ENCODE data around the gene HEBP2. TPM values are rescaled to one million over a fixed set of nuclear protein-coding genes. Genes with fewer than 3 reads are reported as not detected.

The HEBP2 gene
- total RNA-seq, 2 experiments from 2014 or later, result 31.8 to 32.9 TPM

- no peak for ATAC-seq (ENCODE audit: poor library complexity)
- H3K27me3 ChIP-seq (ENCODE audit: control insufficient read depth in 1 of 2, insufficient read depth in 2 of 2, low read length in 2 of 2), result peaks cover 4% of the 10 kb centered on the region in 2 experiments
- no peaks in the 10 kb centered on the region for H3K36me3 Mint-ChIP-seq (ENCODE audit: low read depth)
- no peak overlapping the region for H3K4me3 Mint-ChIP-seq
- TF ChIP-seq CTCF (IDR thresholded peaks at IDR 0.05), result no peak
- no peak overlapping the region for H3K27ac Mint-ChIP-seq
- H3K27me3 Mint-ChIP-seq, result peaks cover 22% of the 10 kb centered on the region
- no peaks in the 10 kb centered on the region for H3K4me1 ChIP-seq (ENCODE audit: insufficient read depth, low read length)
- DNase-seq, result no peak
- no peak overlapping the region for H3K4me3 ChIP-seq (ENCODE audit: low read length)
- ChIA-PET CTCF (no interaction called here), POLR2A (no interaction called here)
- H3K9me3 Mint-ChIP-seq, result no peaks in the 10 kb centered on the region
- intact Hi-C loops (cut with DNase I, micrococcal nuclease), result no loop called here
- no peak overlapping the region for H3K27ac ChIP-seq (ENCODE audit: low read depth in 1 of 2, low read length in 2 of 2)
- H3K4me1 Mint-ChIP-seq (ENCODE audit: low read depth), result no peaks in the 10 kb centered on the region
- H3K9me3 ChIP-seq (ENCODE audit: control insufficient read depth in 1 of 2, insufficient read depth in 1 of 2, low read length in 2 of 2), result no peaks in the 10 kb centered on the region
- no peaks in the 10 kb centered on the region for H3K36me3 ChIP-seq (ENCODE audit: insufficient read depth, low read length)
These were observed 16.2 kb upstream of the HEBP2 start for GRCh38 chr6:138387577-138388368.

- H3K4me1 ChIP-seq (ENCODE audit: insufficient read depth, low read length), result no peaks in the 10 kb centered on the region
- ATAC-seq (ENCODE audit: poor library complexity) (no peak), DNase-seq (no peak)
- no peaks in the 10 kb centered on the region for H3K36me3 Mint-ChIP-seq (ENCODE audit: low read depth)
- peaks cover 0 to 4% of the 10 kb centered on the region in 2 experiments for H3K27me3 ChIP-seq (ENCODE audit: control insufficient read depth in 1 of 2, insufficient read depth in 2 of 2, low read length in 2 of 2)
- H3K27ac ChIP-seq (ENCODE audit: low read depth in 1 of 2, low read length in 2 of 2), result no peak overlapping the region
- H3K27ac Mint-ChIP-seq, result no peak overlapping the region
- H3K4me1 Mint-ChIP-seq (ENCODE audit: low read depth), result no peaks in the 10 kb centered on the region
- H3K27me3 Mint-ChIP-seq, result peaks cover 22% of the 10 kb centered on the region
- H3K4me3 Mint-ChIP-seq, result no peak overlapping the region
- no peak for TF ChIP-seq CTCF (IDR thresholded peaks at IDR 0.05)
- H3K4me3 ChIP-seq (ENCODE audit: low read length), result no peak overlapping the region
- ChIA-PET POLR2A (no interaction called here), CTCF (no interaction called here)
- H3K9me3 ChIP-seq (ENCODE audit: control insufficient read depth in 1 of 2, insufficient read depth in 1 of 2, low read length in 2 of 2), result no peaks in the 10 kb centered on the region
- no peaks in the 10 kb centered on the region for H3K36me3 ChIP-seq (ENCODE audit: insufficient read depth, low read length)
- intact Hi-C loops (cut with DNase I, micrococcal nuclease), result no loop called here
- no peaks in the 10 kb centered on the region for H3K9me3 Mint-ChIP-seq
These were observed 14.5 kb upstream of the HEBP2 start for GRCh38 chr6:138389551-138389950.

- ChIA-PET POLR2A (no interaction called here), CTCF (interaction anchor here (0.6 to 1.4 kb wide), 2 partner anchors 9 to 92 kb away, joined by 3 to 4 read pairs; partner anchors contain the start of gene HEBP2)
- intact Hi-C loops (cut with DNase I, micrococcal nuclease), result no loop called here
These were observed 9.9 kb upstream of the HEBP2 start for GRCh38 chr6:138393871-138394783.

More at GRCh38 chr6:138393871-138394783, 9.9 kb upstream of the HEBP2 start:
- DNase-seq (no peak), ATAC-seq (ENCODE audit: poor library complexity) (no peak)
- Histone ChIP-seq H3K4me3 (ENCODE audit: low read length) (no peak overlapping the region), H3K27me3 (ENCODE audit: control insufficient read depth in 1 of 2, insufficient read depth in 2 of 2, low read length in 2 of 2) (peaks cover 0 to 4% of the 10 kb centered on the region in 2 experiments), H3K4me1 (ENCODE audit: insufficient read depth, low read length) (no peaks in the 10 kb centered on the region), H3K36me3 (ENCODE audit: insufficient read depth, low read length) (no peaks in the 10 kb centered on the region), H3K9me3 (ENCODE audit: control insufficient read depth in 1 of 2, insufficient read depth in 1 of 2, low read length in 2 of 2) (no peaks in the 10 kb centered on the region), H3K27ac (ENCODE audit: low read depth in 1 of 2, low read length in 2 of 2) (no peak overlapping the region)
- no peak overlapping the region for H3K4me3 Mint-ChIP-seq
- peaks cover 10% of the 10 kb centered on the region for H3K27me3 Mint-ChIP-seq
- no peaks in the 10 kb centered on the region for H3K36me3 Mint-ChIP-seq (ENCODE audit: low read depth)
- no peak for TF ChIP-seq CTCF (IDR thresholded peaks at IDR 0.05)
- no peak overlapping the region for H3K27ac Mint-ChIP-seq
- H3K9me3 Mint-ChIP-seq, result no peaks in the 10 kb centered on the region
- no peaks in the 10 kb centered on the region for H3K4me1 Mint-ChIP-seq (ENCODE audit: low read depth)

Measured in CD4-positive, alpha-beta T cell (primary cell).